ENCODE data around the gene NEURL1. TPM values are rescaled to one million over a fixed set of nuclear protein-coding genes. Genes with fewer than 3 reads are reported as not detected.

NEURL1 gene
- total RNA-seq, 1 experiment from 2014 or later: 0.10 TPM

DNA sequence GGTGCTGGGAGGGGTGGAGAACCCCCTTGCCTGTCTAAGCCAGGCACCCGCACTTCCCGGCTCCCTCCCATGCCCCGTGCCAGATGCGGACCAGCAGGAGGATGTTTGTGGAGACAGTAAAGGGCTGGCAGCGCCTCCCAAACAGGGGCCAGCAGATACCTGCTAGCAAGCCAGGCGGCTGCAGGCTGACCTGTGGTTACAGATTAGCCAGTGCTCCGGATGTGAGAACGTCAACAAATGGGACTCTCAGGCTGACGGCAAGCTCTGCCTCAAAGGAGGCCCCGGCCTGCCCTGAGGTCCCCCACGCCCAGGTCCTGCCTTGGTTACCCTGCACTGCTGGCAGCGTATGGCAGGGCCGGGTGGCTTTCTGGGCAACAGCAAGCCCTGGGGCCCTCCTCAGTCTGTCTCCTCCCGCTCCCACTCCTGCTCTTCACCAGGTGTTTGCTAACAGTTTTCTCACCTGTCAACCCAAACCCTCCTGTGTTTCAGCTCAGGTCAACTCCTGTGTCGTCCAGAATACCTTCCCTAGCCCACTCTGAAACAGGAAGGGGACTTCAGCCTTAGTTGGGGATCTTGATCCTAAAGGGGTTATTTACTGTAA, 85.4 kb downstream of the NEURL1 start:
- Histone ChIP-seq H3K4me3 (ENCODE audit: low read depth in 2 of 2, low read length in 2 of 2) (no peak overlapping the region), H3K9me3 (ENCODE audit: control insufficient read depth, insufficient read depth, low read depth, low read length) (no peaks in the 10 kb centered on the region), H3K27ac (ENCODE audit: low read length) (no peak overlapping the region), H3K36me3 (ENCODE audit: control insufficient read depth, insufficient read depth, low read length) (no peaks in the 10 kb centered on the region), H3K4me1 (ENCODE audit: control insufficient read depth, insufficient read depth, low read length) (peaks cover 6% of the 10 kb centered on the region; the same call in 1 of the 2 replicates), H3K27me3 (ENCODE audit: control insufficient read depth, insufficient read depth, low read length) (no peaks in the 10 kb centered on the region; the same call in 1 of the 2 replicates)
- DNase-seq (ENCODE audit: low read depth, low spot score): no peak
- intact Hi-C loops (cut with micrococcal nuclease; ENCODE audit: unreplicated experiment): no loop called here
- no TSS peak for BruUV-seq (replicated peaks)
- ChIA-PET POLR2A (no interaction called here), CTCF (no interaction called here)
- in situ Hi-C loops (cut with HindIII; ENCODE audit: low pct_unique_long_range_greater_than_20kb, low sequenced_read_pairs): no loop called here
- TF ChIP-seq SIN3A (IDR thresholded peaks at IDR 0.05; ENCODE audit: borderline replicate concordance, insufficient read depth, low read depth, low read length): no peak
- ATAC-seq: no peak

DNA sequence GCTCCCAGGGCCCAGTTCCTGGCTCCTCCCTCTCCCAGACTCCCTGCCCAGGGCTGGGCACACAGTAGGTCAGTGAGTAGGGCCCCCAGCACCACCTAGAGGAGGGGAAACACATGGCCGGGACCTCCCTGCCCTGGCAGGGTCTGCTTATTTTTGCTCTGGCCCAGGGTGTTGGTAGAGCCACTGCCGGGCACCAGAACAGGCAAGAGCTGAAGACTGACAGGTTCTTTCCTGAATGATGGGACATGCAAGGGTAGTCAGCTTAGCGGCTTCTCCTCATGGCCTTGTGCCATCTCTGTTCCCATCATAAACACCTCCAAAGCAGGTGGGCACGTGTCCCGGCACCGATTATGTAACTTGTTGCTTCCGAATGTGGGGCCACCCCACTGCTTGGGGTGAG, 86.5 kb downstream of the NEURL1 start:
- peaks cover 6% of the 10 kb centered on the region; the same call in 1 of the 2 replicates for H3K4me1 ChIP-seq (ENCODE audit: control insufficient read depth, insufficient read depth, low read length)
- DNase-seq (ENCODE audit: low read depth, low spot score) (no peak), ATAC-seq (no peak)
- no peaks in the 10 kb centered on the region for H3K36me3 ChIP-seq (ENCODE audit: control insufficient read depth, insufficient read depth, low read length)
- no peak overlapping the region for H3K4me3 ChIP-seq (ENCODE audit: low read depth in 2 of 2, low read length in 2 of 2)
- ChIA-PET POLR2A (no interaction called here), CTCF (no interaction called here)
- H3K27me3 ChIP-seq (ENCODE audit: control insufficient read depth, insufficient read depth, low read length): no peaks in the 10 kb centered on the region; the same call in 1 of the 2 replicates
- no TSS peak for BruUV-seq (replicated peaks)
- TF ChIP-seq TCF7L2 (IDR thresholded peaks at IDR 0.05; ENCODE audit: low read depth, low read length): no peak
- TF ChIP-seq SIN3A (IDR thresholded peaks at IDR 0.05; ENCODE audit: borderline replicate concordance, insufficient read depth, low read depth, low read length): no peak
- TF ChIP-seq REST (IDR thresholded peaks at IDR 0.05; ENCODE audit: insufficient read depth in 1 of 2, low read depth in 2 of 2, low read length in 1 of 2): no peak
- in situ Hi-C loops (cut with HindIII; ENCODE audit: low pct_unique_long_range_greater_than_20kb, low sequenced_read_pairs): no loop called here
- no peak overlapping the region for H3K27ac ChIP-seq (ENCODE audit: low read length)
- intact Hi-C loops (cut with micrococcal nuclease; ENCODE audit: unreplicated experiment): no loop called here
- H3K9me3 ChIP-seq (ENCODE audit: control insufficient read depth, insufficient read depth, low read depth, low read length): no peaks in the 10 kb centered on the region

GRCh38 chr10:103580430-103580829, 86.9 kb downstream of the NEURL1 start:
- no peak for ATAC-seq
- CTCF ChIA-PET: no interaction called here
- POLR2A ChIA-PET: no interaction called here
- no peaks in the 10 kb centered on the region for H3K36me3 ChIP-seq (ENCODE audit: control insufficient read depth, insufficient read depth, low read length)
- no peaks in the 10 kb centered on the region; the same call in 1 of the 2 replicates for H3K27me3 ChIP-seq (ENCODE audit: control insufficient read depth, insufficient read depth, low read length)
- DNase-seq (ENCODE audit: low read depth, low spot score): no peak
- no peak overlapping the region for H3K27ac ChIP-seq (ENCODE audit: low read length)
- in situ Hi-C loops (cut with HindIII; ENCODE audit: low pct_unique_long_range_greater_than_20kb, low sequenced_read_pairs): no loop called here
- no peak for TF ChIP-seq REST (IDR thresholded peaks at IDR 0.05; ENCODE audit: insufficient read depth in 1 of 2, low read depth in 2 of 2, low read length in 1 of 2)
- no peak for TF ChIP-seq SIN3A (IDR thresholded peaks at IDR 0.05; ENCODE audit: borderline replicate concordance, insufficient read depth, low read depth, low read length)
- no peak for TF ChIP-seq TCF7L2 (IDR thresholded peaks at IDR 0.05; ENCODE audit: low read depth, low read length)
- TF ChIP-seq, protein P1, sequence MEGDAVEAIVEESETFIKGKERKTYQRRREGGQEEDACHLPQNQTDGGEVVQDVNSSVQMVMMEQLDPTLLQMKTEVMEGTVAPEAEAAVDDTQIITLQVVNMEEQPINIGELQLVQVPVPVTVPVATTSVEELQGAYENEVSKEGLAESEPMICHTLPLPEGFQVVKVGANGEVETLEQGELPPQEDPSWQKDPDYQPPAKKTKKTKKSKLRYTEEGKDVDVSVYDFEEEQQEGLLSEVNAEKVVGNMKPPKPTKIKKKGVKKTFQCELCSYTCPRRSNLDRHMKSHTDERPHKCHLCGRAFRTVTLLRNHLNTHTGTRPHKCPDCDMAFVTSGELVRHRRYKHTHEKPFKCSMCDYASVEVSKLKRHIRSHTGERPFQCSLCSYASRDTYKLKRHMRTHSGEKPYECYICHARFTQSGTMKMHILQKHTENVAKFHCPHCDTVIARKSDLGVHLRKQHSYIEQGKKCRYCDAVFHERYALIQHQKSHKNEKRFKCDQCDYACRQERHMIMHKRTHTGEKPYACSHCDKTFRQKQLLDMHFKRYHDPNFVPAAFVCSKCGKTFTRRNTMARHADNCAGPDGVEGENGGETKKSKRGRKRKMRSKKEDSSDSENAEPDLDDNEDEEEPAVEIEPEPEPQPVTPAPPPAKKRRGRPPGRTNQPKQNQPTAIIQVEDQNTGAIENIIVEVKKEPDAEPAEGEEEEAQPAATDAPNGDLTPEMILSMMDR (IDR thresholded peaks at IDR 0.05): no peak
- no peak for TF ChIP-seq POLR2AphosphoS5 (IDR thresholded peaks at IDR 0.05; ENCODE audit: low read depth, low read length)
- intact Hi-C loops (cut with micrococcal nuclease; ENCODE audit: unreplicated experiment): no loop called here
- BruUV-seq (replicated peaks): no TSS peak
- H3K4me1 ChIP-seq (ENCODE audit: control insufficient read depth, insufficient read depth, low read length): peaks cover 6% of the 10 kb centered on the region; the same call in 1 of the 2 replicates
- H3K4me3 ChIP-seq (ENCODE audit: low read depth in 2 of 2, low read length in 2 of 2): no peak overlapping the region
- no peaks in the 10 kb centered on the region for H3K9me3 ChIP-seq (ENCODE audit: control insufficient read depth, insufficient read depth, low read depth, low read length)
